ENCODE results near the gene MYBPC3. TPM values are rescaled to one million over a fixed set of nuclear protein-coding genes. Genes with fewer than 3 reads are reported as not detected.

Gene MYBPC3
- total RNA-seq, 1 donor from 2014 or later, result not detected

DNA sequence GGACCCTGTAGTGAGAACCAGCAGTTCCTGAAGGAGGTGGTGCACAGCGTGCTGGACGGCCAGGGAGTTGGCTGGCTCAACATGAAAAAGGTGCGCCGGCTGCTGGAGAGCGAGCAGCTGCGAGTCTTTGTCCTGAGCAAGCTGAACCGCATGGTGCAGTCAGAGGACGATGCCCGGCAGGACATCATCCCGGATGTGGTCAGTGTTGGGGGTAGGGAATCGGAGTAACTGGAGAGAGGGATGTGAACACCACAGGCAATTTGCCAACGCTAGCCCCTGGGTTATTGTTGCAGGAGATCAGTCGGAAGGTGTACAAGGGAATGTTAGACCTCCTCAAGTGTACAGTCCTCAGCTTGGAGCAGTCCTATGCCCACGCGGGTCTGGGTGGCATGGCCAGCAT is 62.6 kb downstream of the MYBPC3 start:
- Mint-ChIP-seq H3K9me3 (ENCODE audit: unreplicated experiment) (no peaks in the 10 kb centered on the region), H3K4me1 (ENCODE audit: low read depth, unreplicated experiment) (no peaks in the 10 kb centered on the region), H3K27ac (ENCODE audit: unreplicated experiment) (no peak overlapping the region), H3K27me3 (ENCODE audit: low read depth, unreplicated experiment) (no peaks in the 10 kb centered on the region), H3K36me3 (ENCODE audit: low read depth, unreplicated experiment) (peaks cover 50% of the 10 kb centered on the region), H3K4me3 (ENCODE audit: unreplicated experiment) (no peak overlapping the region)
- Histone ChIP-seq H4K20me1 (ENCODE audit: insufficient read depth, low read length) (no peaks in the 10 kb centered on the region), H3K9me3 (ENCODE audit: insufficient read depth, low read depth, low read length) (no peaks in the 10 kb centered on the region), H3K9ac (ENCODE audit: low read length) (no peak overlapping the region), H3K4me1 (ENCODE audit: insufficient read depth, low read length) (peaks cover 6% of the 10 kb centered on the region), H2AFZ (ENCODE audit: low read depth, low read length) (no peak overlapping the region), H3K79me2 (ENCODE audit: insufficient read depth, low read length) (no peaks in the 10 kb centered on the region), H3K4me2 (ENCODE audit: low read length) (no peak overlapping the region), H3K27ac (ENCODE audit: low read depth, low read length) (no peak overlapping the region), H3K27me3 (ENCODE audit: insufficient read depth, low read length) (no peaks in the 10 kb centered on the region), H3K36me3 (ENCODE audit: insufficient read depth, low read length) (peaks cover 35% of the 10 kb centered on the region), H3K4me3 (ENCODE audit: insufficient read depth, low read depth, low read length) (no peak overlapping the region)
- FAIRE-seq (no peak), DNase-seq (ENCODE audit: low read depth) (no peak)
- TF ChIP-seq EZH2 (IDR thresholded peaks at IDR 0.05; ENCODE audit: insufficient read depth, low read length), result no peak
- TF ChIP-seq, protein P1, sequence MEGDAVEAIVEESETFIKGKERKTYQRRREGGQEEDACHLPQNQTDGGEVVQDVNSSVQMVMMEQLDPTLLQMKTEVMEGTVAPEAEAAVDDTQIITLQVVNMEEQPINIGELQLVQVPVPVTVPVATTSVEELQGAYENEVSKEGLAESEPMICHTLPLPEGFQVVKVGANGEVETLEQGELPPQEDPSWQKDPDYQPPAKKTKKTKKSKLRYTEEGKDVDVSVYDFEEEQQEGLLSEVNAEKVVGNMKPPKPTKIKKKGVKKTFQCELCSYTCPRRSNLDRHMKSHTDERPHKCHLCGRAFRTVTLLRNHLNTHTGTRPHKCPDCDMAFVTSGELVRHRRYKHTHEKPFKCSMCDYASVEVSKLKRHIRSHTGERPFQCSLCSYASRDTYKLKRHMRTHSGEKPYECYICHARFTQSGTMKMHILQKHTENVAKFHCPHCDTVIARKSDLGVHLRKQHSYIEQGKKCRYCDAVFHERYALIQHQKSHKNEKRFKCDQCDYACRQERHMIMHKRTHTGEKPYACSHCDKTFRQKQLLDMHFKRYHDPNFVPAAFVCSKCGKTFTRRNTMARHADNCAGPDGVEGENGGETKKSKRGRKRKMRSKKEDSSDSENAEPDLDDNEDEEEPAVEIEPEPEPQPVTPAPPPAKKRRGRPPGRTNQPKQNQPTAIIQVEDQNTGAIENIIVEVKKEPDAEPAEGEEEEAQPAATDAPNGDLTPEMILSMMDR (IDR thresholded peaks at IDR 0.05; ENCODE audit: insufficient read depth, low read depth, low read length), result no peak

DNA sequence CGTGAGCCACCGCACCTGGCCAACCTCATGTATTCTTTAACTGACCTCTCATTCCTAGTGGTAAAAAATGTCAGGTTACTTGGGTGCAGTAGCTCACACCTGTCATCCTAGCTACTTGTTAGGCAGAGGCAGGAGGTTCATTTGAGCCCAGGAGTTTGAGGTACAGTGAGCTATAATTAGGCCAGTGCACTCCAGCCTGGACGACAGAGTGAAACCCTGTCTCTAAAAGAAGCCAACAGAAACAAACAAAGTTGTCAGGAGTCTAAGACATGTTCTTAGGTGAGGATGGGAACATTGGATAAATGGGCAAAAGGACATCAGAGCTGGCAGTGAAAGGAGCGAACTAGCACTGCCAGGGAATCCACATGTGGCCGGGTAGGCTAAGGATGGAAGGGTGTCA is 64.4 kb downstream of the MYBPC3 start:
- Histone ChIP-seq H4K20me1 (ENCODE audit: insufficient read depth, low read length) (no peaks in the 10 kb centered on the region), H3K9ac (ENCODE audit: low read length) (no peak overlapping the region), H3K4me2 (ENCODE audit: low read length) (no peak overlapping the region), H3K27me3 (ENCODE audit: insufficient read depth, low read length) (no peaks in the 10 kb centered on the region), H3K9me3 (ENCODE audit: insufficient read depth, low read depth, low read length) (no peaks in the 10 kb centered on the region), H3K4me3 (ENCODE audit: insufficient read depth, low read depth, low read length) (no peak overlapping the region), H2AFZ (ENCODE audit: low read depth, low read length) (no peak overlapping the region), H3K79me2 (ENCODE audit: insufficient read depth, low read length) (no peaks in the 10 kb centered on the region), H3K27ac (ENCODE audit: low read depth, low read length) (no peak overlapping the region), H3K36me3 (ENCODE audit: insufficient read depth, low read length) (peaks cover 38% of the 10 kb centered on the region), H3K4me1 (ENCODE audit: insufficient read depth, low read length) (peaks cover 6% of the 10 kb centered on the region)
- TF ChIP-seq, protein P1 (IDR thresholded peaks at IDR 0.05; ENCODE audit: insufficient read depth, low read depth, low read length), result no peak
- no peak for TF ChIP-seq EZH2 (IDR thresholded peaks at IDR 0.05; ENCODE audit: insufficient read depth, low read length)
- FAIRE-seq, result no peak
- no peaks in the 10 kb centered on the region for H3K9me3 Mint-ChIP-seq (ENCODE audit: unreplicated experiment)
- H3K4me3 Mint-ChIP-seq (ENCODE audit: unreplicated experiment), result no peak overlapping the region
- H3K36me3 Mint-ChIP-seq (ENCODE audit: low read depth, unreplicated experiment), result peaks cover 51% of the 10 kb centered on the region
- no peaks in the 10 kb centered on the region for H3K4me1 Mint-ChIP-seq (ENCODE audit: low read depth, unreplicated experiment)
- H3K27me3 Mint-ChIP-seq (ENCODE audit: low read depth, unreplicated experiment), result no peaks in the 10 kb centered on the region
- DNase-seq (ENCODE audit: low read depth), result no peak
- no peak overlapping the region for H3K27ac Mint-ChIP-seq (ENCODE audit: unreplicated experiment)

DNA sequence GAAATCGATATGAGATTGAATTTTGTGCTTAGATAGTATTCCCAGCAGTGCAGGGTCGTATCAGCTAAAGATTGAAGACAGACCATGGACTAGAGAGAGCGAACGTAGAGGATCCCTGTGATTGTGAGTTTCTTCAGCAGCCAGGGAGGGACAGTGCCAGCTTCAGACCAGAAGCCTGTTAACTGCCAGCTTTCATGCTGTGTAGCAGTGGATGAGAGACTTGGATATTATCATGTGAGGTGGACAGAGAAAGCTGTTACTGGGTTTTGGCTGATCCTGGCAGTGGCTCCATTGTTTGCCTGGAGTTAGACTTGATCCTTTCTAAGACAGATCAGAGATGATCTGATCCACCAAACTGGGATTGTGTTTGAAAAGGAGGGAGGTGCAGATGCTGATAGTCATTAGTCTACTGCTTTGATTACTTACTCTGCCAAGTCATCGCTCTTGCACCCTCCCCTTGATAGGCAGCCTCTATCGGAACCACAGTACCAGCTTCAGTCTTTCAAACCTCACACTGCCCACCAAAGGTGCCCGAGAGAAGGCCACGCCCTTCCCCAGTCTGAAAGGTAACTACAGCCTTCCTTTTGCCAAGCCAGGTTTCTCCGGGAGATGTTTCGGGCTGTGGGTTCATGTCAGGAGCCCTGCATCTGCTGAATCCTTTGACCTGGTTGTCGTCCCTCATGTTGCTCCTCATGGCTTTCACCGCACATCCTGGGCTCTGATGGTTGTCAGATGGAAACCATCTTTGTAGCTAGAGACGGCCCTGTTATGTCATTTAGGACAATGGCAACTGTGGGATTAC is 66.3 kb downstream of the MYBPC3 start:
- Mint-ChIP-seq H3K4me1 (ENCODE audit: low read depth, unreplicated experiment) (no peaks in the 10 kb centered on the region), H3K27ac (ENCODE audit: unreplicated experiment) (no peak overlapping the region), H3K27me3 (ENCODE audit: low read depth, unreplicated experiment) (no peaks in the 10 kb centered on the region), H3K36me3 (ENCODE audit: low read depth, unreplicated experiment) (peaks cover 53% of the 10 kb centered on the region), H3K4me3 (ENCODE audit: unreplicated experiment) (no peak overlapping the region), H3K9me3 (ENCODE audit: unreplicated experiment) (no peaks in the 10 kb centered on the region)
- no peak for DNase-seq (ENCODE audit: low read depth)
- H3K79me2 ChIP-seq (ENCODE audit: insufficient read depth, low read length), result no peaks in the 10 kb centered on the region
- no peak overlapping the region for H3K27ac ChIP-seq (ENCODE audit: low read depth, low read length)
- no peak for FAIRE-seq
- no peak overlapping the region for H3K4me2 ChIP-seq (ENCODE audit: low read length)
- no peaks in the 10 kb centered on the region for H3K27me3 ChIP-seq (ENCODE audit: insufficient read depth, low read length)
- peaks cover 6% of the 10 kb centered on the region for H3K4me1 ChIP-seq (ENCODE audit: insufficient read depth, low read length)
- H4K20me1 ChIP-seq (ENCODE audit: insufficient read depth, low read length), result no peaks in the 10 kb centered on the region
- peaks cover 44% of the 10 kb centered on the region for H3K36me3 ChIP-seq (ENCODE audit: insufficient read depth, low read length)
- no peaks in the 10 kb centered on the region for H3K9me3 ChIP-seq (ENCODE audit: insufficient read depth, low read depth, low read length)
- no peak overlapping the region for H3K9ac ChIP-seq (ENCODE audit: low read length)
- H2AFZ ChIP-seq (ENCODE audit: low read depth, low read length), result no peak overlapping the region
- TF ChIP-seq EZH2 (IDR thresholded peaks at IDR 0.05; ENCODE audit: insufficient read depth, low read length), result no peak
- TF ChIP-seq, protein P1 (IDR thresholded peaks at IDR 0.05; ENCODE audit: insufficient read depth, low read depth, low read length), result no peak
- H3K4me3 ChIP-seq (ENCODE audit: insufficient read depth, low read depth, low read length), result no peak overlapping the region
